Stimulated activated CD4-positive, alpha-beta T cell treated with anti-CD3 and anti-CD28 coated beads, Interleukin-1b, Interleukin-23, amount 100 ng/mL, for 48 hours (primary cell): ENCODE data around the gene NME7.
"Not testable (repeated sequence)": the region's sequence is repeated elsewhere in the genome, so short reads cannot be mapped to it uniquely, and the experiment has no call there.

Source experiments
- DNase-seq: peaks from one replicate; pipeline ENCODE4 v3.0.0-alpha.2; 2020

NME7 gene

GRCh38 chr1:169148472-169149252 lies 218.9 kb downstream of the NME7 start:
- DNase-seq: no peak

- no peak for DNase-seq
Measured at GRCh38 chr1:169146576-169147214, 220.9 kb downstream of the NME7 start.

GRCh38 chr1:169144941-169145626 lies 222.5 kb downstream of the NME7 start:
- no peak for DNase-seq

GRCh38 chr1:169143984-169144383 lies 223.6 kb downstream of the NME7 start:
- DNase-seq: no peak

- no peak for DNase-seq
Measured at GRCh38 chr1:169143346-169143745, 224.3 kb downstream of the NME7 start.

GRCh38 chr1:169142129-169142528 lies 225.5 kb downstream of the NME7 start:
- DNase-seq: no peak

GRCh38 chr1:169141356-169141755 lies 226.2 kb downstream of the NME7 start:
- DNase-seq: no peak

- no peak for DNase-seq
Measured at GRCh38 chr1:169138866-169139670, 228.5 kb downstream of the NME7 start.

GRCh38 chr1:169137357-169137756 lies 230.2 kb downstream of the NME7 start:
- no peak for DNase-seq

GRCh38 chr1:169133801-169134502 lies 233.6 kb downstream of the NME7 start:
- DNase-seq: no peak

GRCh38 chr1:169133228-169133576 lies 234.4 kb downstream of the NME7 start:
- no peak for DNase-seq

- DNase-seq: no peak
Measured at GRCh38 chr1:169132512-169133227, 234.9 kb downstream of the NME7 start.

GRCh38 chr1:169130683-169131082 lies 236.9 kb downstream of the NME7 start:
- no peak for DNase-seq

GRCh38 chr1:169129109-169129784 lies 238.3 kb downstream of the NME7 start:
- DNase-seq: no peak

GRCh38 chr1:169128562-169128961 lies 239.0 kb downstream of the NME7 start:
- DNase-seq: no peak

GRCh38 chr1:169127305-169127704 lies 240.3 kb downstream of the NME7 start:
- no peak for DNase-seq

GRCh38 chr1:169126335-169126734 lies 241.3 kb downstream of the NME7 start:
- no peak for DNase-seq

- not testable (repeated sequence) for DNase-seq
Measured at GRCh38 chr1:169125597-169125996, 242.0 kb downstream of the NME7 start.

- no peak for DNase-seq
Measured at GRCh38 chr1:169124459-169124858, 243.1 kb downstream of the NME7 start.

GRCh38 chr1:169122976-169123375 lies 244.6 kb downstream of the NME7 start:
- no peak for DNase-seq
